ENCODE results near the gene SORCS2.
"Not testable (repeated sequence)": the region's sequence is repeated elsewhere in the genome, so short reads cannot be mapped to it uniquely, and the experiment has no call there.

Gene SORCS2

DNA sequence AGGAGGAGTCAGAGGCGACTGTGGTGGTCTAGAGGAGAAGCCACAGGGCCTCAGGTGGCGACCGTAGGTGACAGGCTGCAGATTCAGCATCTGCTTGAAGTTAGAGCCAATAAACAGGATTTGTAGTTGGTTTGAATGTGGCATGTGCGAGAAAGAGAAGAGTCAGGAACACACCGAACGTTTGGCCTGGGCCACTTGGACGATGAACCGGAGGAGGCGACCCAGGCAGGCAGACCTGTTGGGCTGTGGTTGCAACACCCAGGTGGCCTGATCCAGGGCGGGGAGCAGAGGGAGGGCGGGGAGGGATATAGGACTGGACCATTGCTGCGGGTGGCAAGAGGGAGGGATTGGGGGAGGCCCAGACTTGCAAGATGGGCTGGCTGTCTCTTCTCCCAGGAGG lies 252.4 kb downstream of the SORCS2 start:
- ChIA-PET POLR2A (interaction anchor here (0.6 kb wide), 1 partner anchor 11 kb away, joined by 3 read pairs; no protein-coding TSS in a partner anchor), CTCF (no interaction called here)
- TF ChIP-seq, protein P1, sequence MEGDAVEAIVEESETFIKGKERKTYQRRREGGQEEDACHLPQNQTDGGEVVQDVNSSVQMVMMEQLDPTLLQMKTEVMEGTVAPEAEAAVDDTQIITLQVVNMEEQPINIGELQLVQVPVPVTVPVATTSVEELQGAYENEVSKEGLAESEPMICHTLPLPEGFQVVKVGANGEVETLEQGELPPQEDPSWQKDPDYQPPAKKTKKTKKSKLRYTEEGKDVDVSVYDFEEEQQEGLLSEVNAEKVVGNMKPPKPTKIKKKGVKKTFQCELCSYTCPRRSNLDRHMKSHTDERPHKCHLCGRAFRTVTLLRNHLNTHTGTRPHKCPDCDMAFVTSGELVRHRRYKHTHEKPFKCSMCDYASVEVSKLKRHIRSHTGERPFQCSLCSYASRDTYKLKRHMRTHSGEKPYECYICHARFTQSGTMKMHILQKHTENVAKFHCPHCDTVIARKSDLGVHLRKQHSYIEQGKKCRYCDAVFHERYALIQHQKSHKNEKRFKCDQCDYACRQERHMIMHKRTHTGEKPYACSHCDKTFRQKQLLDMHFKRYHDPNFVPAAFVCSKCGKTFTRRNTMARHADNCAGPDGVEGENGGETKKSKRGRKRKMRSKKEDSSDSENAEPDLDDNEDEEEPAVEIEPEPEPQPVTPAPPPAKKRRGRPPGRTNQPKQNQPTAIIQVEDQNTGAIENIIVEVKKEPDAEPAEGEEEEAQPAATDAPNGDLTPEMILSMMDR (IDR thresholded peaks at IDR 0.05; ENCODE audit: insufficient read depth, low read length, missing control alignments), result no peak
- no peak for DNase-seq (ENCODE audit: low read depth, low spot score)
- no peak overlapping the region for H3K4me3 ChIP-seq (ENCODE audit: low read depth, low read length)

DNA sequence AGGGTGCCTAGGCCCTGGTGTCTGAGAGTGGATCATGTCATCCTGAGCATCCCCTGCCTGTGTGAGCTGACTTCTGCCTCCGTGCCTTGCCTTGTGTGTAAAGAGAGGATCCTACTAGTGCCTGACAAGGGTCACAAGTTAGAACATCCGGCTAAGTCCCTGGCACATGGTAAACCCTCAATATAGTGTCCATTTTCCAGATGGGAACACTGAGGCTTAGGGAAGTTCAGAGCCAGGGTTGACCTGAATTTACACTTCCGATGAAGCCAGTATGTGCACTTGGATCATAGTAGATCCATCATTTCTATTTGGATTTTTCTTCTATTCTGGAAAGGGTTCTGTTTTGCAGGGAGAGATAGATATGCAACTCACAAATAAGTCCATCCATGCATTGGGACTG lies 254.9 kb downstream of the SORCS2 start:
- TF ChIP-seq, protein P1 (IDR thresholded peaks at IDR 0.05; ENCODE audit: insufficient read depth, low read length, missing control alignments), result no peak
- no peak for DNase-seq (ENCODE audit: low read depth, low spot score)
- POLR2A ChIA-PET, result no interaction called here
- H3K4me3 ChIP-seq (ENCODE audit: low read depth, low read length), result no peak overlapping the region
- CTCF ChIA-PET, result no interaction called here

DNA sequence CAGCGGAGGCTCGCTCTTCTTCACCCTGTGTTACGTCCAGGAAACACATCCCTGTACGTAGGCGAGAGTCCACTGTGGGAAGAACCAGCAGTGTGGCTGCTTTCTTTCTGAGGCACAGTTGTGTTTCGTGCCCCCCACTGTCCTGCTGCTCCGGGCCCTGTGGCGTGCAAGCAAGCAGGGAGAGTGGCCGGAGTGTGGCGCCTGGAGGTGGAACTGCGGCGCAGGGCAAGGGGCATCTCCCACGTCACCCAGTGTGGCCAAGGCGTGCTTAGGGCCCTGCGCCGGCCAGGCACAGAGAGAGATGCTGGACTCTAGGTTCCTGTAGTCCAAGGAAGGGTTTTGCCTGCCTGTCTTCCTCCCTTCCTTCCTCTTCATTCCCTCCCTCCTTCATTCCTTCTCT lies 255.7 kb downstream of the SORCS2 start:
- DNase-seq (ENCODE audit: low read depth, low spot score), result no peak
- TF ChIP-seq, protein P1 (IDR thresholded peaks at IDR 0.05; ENCODE audit: insufficient read depth, low read length, missing control alignments), result no peak
- ChIA-PET POLR2A (no interaction called here), CTCF (no interaction called here)
- no peak overlapping the region for H3K4me3 ChIP-seq (ENCODE audit: low read depth, low read length)

DNA sequence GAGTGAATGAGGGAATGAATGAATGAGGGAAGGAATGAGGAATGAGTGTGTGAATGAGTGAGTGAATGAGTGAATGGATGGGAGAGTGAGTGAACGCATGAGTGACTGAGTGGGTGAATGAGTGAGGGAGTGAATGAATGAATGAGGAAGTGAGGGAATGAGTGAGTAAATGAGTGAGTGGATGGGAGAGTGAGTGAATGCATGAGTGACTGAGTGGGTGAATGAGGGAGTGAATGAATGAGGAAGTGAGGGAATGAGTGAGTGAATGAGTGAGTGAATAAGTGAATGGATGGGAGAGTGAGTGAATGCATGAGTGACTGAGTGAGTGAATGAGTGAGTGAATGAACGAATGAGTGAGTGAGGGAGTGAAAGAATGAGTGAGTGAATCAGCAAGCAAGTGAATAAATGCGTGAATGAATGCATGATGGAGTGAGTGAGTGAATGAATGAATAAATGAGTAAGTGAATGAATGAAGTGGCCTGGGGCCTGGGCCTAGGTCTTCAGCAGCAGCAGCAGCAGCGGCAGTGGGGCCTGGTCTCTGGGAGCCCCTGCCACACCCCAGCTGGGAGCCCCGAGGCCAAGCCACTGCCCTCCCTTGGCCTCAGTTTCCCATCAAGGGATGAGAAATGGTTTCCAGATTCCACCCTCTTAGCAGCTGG lies 258.6 kb downstream of the SORCS2 start:
- CTCF ChIA-PET, result no interaction called here
- no peak for DNase-seq (ENCODE audit: low read depth, low spot score)
- no peak overlapping the region for H3K4me3 ChIP-seq (ENCODE audit: low read depth, low read length)
- TF ChIP-seq, protein P1 (IDR thresholded peaks at IDR 0.05; ENCODE audit: insufficient read depth, low read length, missing control alignments), result no peak
- POLR2A ChIA-PET, result no interaction called here

DNA sequence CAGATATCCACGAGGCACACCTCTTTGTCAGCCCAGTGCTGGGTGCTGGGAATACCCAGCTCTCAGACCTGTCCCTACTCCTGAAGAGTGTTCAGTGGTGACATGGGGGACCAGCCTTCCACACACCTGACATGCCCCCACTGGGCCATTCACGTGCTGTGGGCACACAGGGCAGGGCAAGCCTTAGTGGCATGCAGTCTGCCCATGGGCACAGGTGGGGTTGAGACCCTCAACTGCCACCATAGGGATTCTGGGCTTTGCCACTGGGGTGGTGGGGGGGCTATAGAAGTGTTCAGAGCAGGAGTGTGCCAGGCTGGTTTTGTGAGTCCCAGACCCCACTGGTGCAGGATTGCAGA lies 259.1 kb downstream of the SORCS2 start:
- DNase-seq (ENCODE audit: low read depth, low spot score), result no peak
- POLR2A ChIA-PET, result no interaction called here
- CTCF ChIA-PET, result no interaction called here
- H3K4me3 ChIP-seq (ENCODE audit: low read depth, low read length), result no peak overlapping the region
- TF ChIP-seq, protein P1 (IDR thresholded peaks at IDR 0.05; ENCODE audit: insufficient read depth, low read length, missing control alignments), result no peak

DNA sequence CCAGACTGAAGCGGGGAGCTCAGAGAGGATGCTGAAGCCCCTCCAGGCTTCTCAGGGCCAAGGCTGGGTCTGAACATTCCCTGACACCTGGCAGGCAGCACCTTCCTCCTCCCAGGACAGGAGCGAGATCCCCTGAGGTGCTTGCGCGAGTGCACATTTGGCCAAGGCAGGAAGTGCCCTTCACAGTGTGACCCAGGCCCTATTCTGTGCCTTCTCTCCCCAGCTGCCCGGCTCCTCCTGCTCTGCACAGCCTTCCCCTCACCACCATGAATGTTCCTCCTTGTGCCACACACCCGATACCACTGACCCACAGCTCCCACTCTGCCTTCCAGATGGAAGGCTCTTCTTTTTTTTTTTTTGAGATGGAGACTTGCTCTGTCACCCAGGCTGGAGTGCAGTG lies 259.5 kb downstream of the SORCS2 start:
- POLR2A ChIA-PET, result no interaction called here
- no peak for DNase-seq (ENCODE audit: low read depth, low spot score)
- H3K4me3 ChIP-seq (ENCODE audit: low read depth, low read length), result no peak overlapping the region
- TF ChIP-seq, protein P1 (IDR thresholded peaks at IDR 0.05; ENCODE audit: insufficient read depth, low read length, missing control alignments), result no peak
- CTCF ChIA-PET, result no interaction called here

DNA sequence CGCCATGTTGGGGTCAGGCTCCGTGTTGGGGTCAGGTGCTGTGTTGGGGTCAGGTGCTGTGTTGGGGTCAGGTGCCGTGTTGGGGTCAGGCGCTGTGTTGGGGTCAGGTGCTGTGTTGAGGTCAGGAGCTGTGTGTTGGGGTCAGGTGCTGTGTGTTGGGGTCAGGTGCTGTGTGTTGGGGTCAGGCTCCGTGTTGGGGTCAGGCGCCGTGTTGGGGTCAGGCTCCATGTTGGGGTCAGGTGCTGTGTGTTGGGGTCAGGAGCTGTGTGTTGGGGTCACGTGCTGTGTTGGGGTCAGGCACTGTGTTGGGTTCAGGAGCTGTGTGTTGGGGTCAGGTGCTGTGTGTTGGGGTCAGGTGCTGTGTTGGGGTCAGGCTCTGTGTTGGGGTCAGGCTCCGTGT lies 260.5 kb downstream of the SORCS2 start:
- DNase-seq (ENCODE audit: low read depth, low spot score); CTCF ChIA-PET; H3K4me3 ChIP-seq (ENCODE audit: low read depth, low read length); POLR2A ChIA-PET: not testable (repeated sequence)
